ENCODE results near the gene PSMA7.

PSMA7 gene

GRCh38 chr20:62129731-62130531 is 13.3 kb downstream of the PSMA7 start:
- Mint-ChIP-seq H3K4me3 (no peak overlapping the region), H3K27me3 (no peaks in the 10 kb centered on the region), H3K36me3 (ENCODE audit: low read depth) (peaks cover 100% of the 10 kb centered on the region), H3K4me1 (ENCODE audit: low read depth) (peaks cover 53% of the 10 kb centered on the region), H3K27ac (peak overlapping the region; percentile 41), H3K9me3 (no peaks in the 10 kb centered on the region)
- no peak for DNase-seq

GRCh38 chr20:62128502-62128901 is 14.7 kb downstream of the PSMA7 start:
- H3K27me3 Mint-ChIP-seq = no peaks in the 10 kb centered on the region
- no peaks in the 10 kb centered on the region for H3K9me3 Mint-ChIP-seq
- H3K36me3 Mint-ChIP-seq (ENCODE audit: low read depth) = peaks cover 98% of the 10 kb centered on the region
- H3K27ac Mint-ChIP-seq = peak overlapping the region; percentile 34
- no peak for DNase-seq
- peaks cover 59% of the 10 kb centered on the region for H3K4me1 Mint-ChIP-seq (ENCODE audit: low read depth)
- H3K4me3 Mint-ChIP-seq = no peak overlapping the region

DNA sequence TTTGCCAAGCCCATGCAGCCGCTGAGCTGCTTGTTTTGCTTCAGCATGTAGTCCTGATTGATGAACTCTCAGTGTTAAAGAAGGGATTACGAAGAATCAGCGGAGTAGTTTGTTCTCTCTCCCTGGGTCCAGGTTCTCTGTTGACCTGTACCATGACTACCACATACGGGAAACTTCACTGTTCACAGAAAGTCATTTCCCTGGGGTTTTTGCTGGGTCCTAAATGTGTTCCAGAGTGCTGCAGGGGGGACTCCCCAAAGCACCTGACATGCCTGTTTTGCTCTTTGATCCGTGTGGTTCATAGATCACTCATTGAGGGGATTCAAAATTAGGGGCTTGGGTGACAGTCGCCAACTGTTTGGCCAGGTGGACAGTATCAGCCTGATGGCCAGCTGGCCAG is 15.4 kb downstream of the PSMA7 start:
- Mint-ChIP-seq H3K27ac (peak overlapping the region; percentile 68), H3K36me3 (ENCODE audit: low read depth) (peaks cover 95% of the 10 kb centered on the region), H3K4me1 (ENCODE audit: low read depth) (peaks cover 55% of the 10 kb centered on the region)

GRCh38 chr20:62126141-62126540 is 17.1 kb downstream of the PSMA7 start:
- peaks cover 80% of the 10 kb centered on the region for H3K36me3 Mint-ChIP-seq (ENCODE audit: low read depth)

More for the DNA sequence above, 15.4 kb downstream of the PSMA7 start:
- H3K27me3 Mint-ChIP-seq = no peaks in the 10 kb centered on the region
- H3K9me3 Mint-ChIP-seq = no peaks in the 10 kb centered on the region
- H3K4me3 Mint-ChIP-seq = no peak overlapping the region
- DNase-seq = no peak

DNA sequence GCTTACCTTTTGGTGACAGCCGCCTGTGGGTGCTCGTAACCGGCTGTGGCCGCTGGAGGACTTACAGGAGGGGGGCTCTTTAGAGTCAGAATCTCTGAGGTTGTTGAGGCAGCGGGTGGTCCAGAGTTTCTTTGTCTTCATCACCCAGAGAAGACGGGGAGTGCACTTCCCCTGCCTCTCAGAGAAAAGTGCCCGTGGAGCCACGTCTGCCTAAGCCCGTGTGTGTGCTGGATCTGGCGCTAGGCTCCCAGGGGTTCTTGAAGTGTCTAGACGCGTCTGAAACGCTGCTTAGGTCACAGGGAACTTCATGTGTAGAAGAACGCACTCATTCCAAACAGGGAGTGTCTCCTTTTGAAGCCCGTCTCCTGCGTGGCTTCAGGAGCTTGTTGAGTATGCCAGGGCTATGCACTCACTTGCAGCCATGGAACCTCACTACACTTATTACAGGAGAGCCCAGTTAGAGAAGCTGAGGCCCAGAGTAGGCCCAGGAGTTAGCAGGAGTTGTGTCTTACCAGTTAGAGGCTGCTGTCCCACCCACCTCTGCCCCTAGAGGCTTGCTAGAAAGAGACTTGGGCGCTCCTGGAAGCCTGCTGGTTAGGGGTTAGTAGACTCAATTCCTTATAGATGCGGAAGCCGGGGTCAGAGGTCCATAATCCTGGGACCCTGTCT is 19.6 kb downstream of the PSMA7 start:
- Mint-ChIP-seq H3K4me1 (ENCODE audit: low read depth) (peaks cover 56% of the 10 kb centered on the region), H3K36me3 (ENCODE audit: low read depth) (peaks cover 54% of the 10 kb centered on the region), H3K27me3 (no peaks in the 10 kb centered on the region), H3K4me3 (peak overlapping the region; percentile 84), H3K27ac (peak overlapping the region; percentile 75), H3K9me3 (no peaks in the 10 kb centered on the region)
- DNase-seq = no peak

More at GRCh38 chr20:62126141-62126540, 17.1 kb downstream of the PSMA7 start:
- Mint-ChIP-seq H3K4me3 (no peak overlapping the region), H3K27ac (no peak overlapping the region), H3K4me1 (ENCODE audit: low read depth) (peaks cover 46% of the 10 kb centered on the region), H3K27me3 (no peaks in the 10 kb centered on the region), H3K9me3 (no peaks in the 10 kb centered on the region)
- DNase-seq = no peak

DNA sequence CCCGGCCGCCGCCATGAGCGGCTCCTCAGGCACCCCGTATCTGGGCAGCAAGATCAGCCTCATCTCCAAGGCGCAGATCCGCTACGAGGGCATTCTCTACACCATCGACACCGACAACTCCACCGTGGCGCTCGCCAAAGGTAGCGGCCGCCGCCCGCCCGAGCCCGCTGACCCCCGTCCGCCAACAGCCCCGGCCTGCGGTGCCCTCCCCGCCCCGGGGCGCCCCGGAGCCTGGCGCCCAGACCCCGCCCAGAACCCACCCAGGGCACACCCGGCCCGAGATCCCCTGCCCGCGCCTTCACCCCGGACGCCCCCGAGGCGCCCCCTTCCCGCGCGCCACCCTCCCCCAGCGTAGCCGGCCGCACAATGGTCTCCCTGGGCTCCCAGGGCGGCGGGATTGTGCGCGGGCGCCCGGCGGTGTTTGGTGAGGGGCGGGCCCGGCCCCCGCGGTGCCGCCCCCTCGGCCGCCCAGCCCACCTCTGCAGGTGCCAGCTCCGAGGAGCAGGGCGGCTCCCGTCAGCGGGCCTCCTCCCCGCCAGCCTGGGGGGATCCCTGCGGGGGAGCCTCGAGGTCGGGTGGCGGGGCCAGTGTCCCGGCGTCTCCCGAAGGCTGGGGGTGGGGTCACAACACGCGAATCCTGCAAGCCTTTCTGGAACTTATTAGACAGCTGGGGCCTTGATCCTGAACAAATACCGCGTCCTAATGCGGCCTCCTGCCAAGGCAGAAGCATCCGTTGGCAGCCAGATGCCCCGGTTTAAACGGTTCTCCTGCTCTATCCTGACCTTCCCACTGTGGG is 20.3 kb downstream of the PSMA7 start:
- Mint-ChIP-seq H3K36me3 (ENCODE audit: low read depth) (peaks cover 47% of the 10 kb centered on the region), H3K27ac (peak overlapping the region; percentile 75), H3K4me3 (peak overlapping the region; percentile 84), H3K27me3 (no peaks in the 10 kb centered on the region), H3K4me1 (ENCODE audit: low read depth) (peaks cover 54% of the 10 kb centered on the region), H3K9me3 (no peaks in the 10 kb centered on the region)
- DNase-seq = peak; percentile 65

- Mint-ChIP-seq H3K27ac (peak within 1 kb of the TSS; percentile 95), H3K27me3 (no peaks in the 10 kb centered on the region), H3K4me3 (peak within 1 kb of the TSS; percentile 84), H3K4me1 (ENCODE audit: low read depth) (peaks cover 58% of the 10 kb centered on the region), H3K9me3 (no peaks in the 10 kb centered on the region), H3K36me3 (ENCODE audit: low read depth) (peaks cover 42% of the 10 kb centered on the region)
- peak; percentile 99 for DNase-seq
Observed at GRCh38 chr20:62121776-62122653, 21.2 kb downstream of the PSMA7 start, which contains the start of gene LSM14B. LSM14B (plus strand) TSS chr20:62122475; CDS start chr20:62122667, 192 bp downstream.

- H3K9me3 Mint-ChIP-seq = no peaks in the 10 kb centered on the region
- H3K27ac Mint-ChIP-seq = peak overlapping the region; percentile 95
- H3K4me3 Mint-ChIP-seq = peak overlapping the region; percentile 82
- no peaks in the 10 kb centered on the region for H3K27me3 Mint-ChIP-seq
- DNase-seq = no peak
- H3K4me1 Mint-ChIP-seq (ENCODE audit: low read depth) = peaks cover 57% of the 10 kb centered on the region
- H3K36me3 Mint-ChIP-seq (ENCODE audit: low read depth) = peaks cover 33% of the 10 kb centered on the region
Observed at GRCh38 chr20:62120990-62121775, 22.0 kb downstream of the PSMA7 start.

DNA sequence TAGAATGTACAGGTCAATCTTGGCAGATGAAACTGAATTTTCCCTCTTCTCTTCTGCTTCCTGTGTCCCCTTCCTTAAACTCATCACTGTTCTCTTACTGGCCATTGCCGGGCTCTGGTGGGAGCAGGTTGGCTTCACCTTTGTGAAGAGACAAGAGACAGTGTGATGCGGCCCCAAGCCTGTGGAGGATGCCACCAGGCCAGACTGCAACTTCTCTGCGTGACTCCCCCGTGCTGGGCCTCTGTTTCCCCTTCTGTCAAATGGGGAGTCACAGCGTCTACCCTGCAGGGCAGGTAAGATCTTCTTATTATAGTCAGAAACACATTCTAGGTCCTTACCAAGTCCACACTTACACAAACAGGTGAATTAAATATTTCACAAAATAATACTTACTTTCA is 22.8 kb downstream of the PSMA7 start:
- H3K4me3 Mint-ChIP-seq = peak overlapping the region; percentile 82
- H3K27ac Mint-ChIP-seq = peak overlapping the region; percentile 52
- H3K9me3 Mint-ChIP-seq = peaks cover 3% of the 10 kb centered on the region
- peaks cover 56% of the 10 kb centered on the region for H3K4me1 Mint-ChIP-seq (ENCODE audit: low read depth)
- no peak for DNase-seq
- peaks cover 25% of the 10 kb centered on the region for H3K36me3 Mint-ChIP-seq (ENCODE audit: low read depth)
- H3K27me3 Mint-ChIP-seq = no peaks in the 10 kb centered on the region

GRCh38 chr20:62119591-62120364 is 23.4 kb downstream of the PSMA7 start:
- H3K27ac Mint-ChIP-seq = no peak overlapping the region
- peaks cover 7% of the 10 kb centered on the region for H3K9me3 Mint-ChIP-seq
- peaks cover 50% of the 10 kb centered on the region for H3K4me1 Mint-ChIP-seq (ENCODE audit: low read depth)
- H3K36me3 Mint-ChIP-seq (ENCODE audit: low read depth) = peaks cover 23% of the 10 kb centered on the region
- no peak overlapping the region for H3K4me3 Mint-ChIP-seq
- no peak for DNase-seq
- H3K27me3 Mint-ChIP-seq = no peaks in the 10 kb centered on the region

DNA sequence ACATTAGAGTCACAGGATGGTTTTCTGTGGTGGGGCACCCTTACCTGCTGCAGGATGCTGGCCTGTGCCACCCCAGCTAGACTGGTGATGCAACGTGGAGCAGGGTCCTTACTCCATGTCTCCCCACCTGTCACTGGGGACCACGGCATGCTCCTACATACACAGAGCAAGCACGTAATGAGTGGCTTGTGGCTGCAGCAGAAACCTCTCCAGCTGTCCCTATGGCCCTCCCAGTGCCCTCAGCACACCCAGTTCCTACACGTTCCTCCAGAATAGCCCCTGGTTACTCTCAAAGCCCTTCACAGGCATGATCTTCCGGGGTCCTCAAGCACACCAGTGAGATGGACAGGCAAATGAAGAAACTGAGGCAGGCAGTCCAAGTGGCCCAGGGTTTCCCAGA is 24.1 kb downstream of the PSMA7 start:
- no peaks in the 10 kb centered on the region for H3K27me3 Mint-ChIP-seq
- H3K4me3 Mint-ChIP-seq = no peak overlapping the region
- peaks cover 17% of the 10 kb centered on the region for H3K36me3 Mint-ChIP-seq (ENCODE audit: low read depth)
- DNase-seq = no peak
- H3K27ac Mint-ChIP-seq = no peak overlapping the region
- peaks cover 7% of the 10 kb centered on the region for H3K9me3 Mint-ChIP-seq
- peaks cover 44% of the 10 kb centered on the region for H3K4me1 Mint-ChIP-seq (ENCODE audit: low read depth)

DNA sequence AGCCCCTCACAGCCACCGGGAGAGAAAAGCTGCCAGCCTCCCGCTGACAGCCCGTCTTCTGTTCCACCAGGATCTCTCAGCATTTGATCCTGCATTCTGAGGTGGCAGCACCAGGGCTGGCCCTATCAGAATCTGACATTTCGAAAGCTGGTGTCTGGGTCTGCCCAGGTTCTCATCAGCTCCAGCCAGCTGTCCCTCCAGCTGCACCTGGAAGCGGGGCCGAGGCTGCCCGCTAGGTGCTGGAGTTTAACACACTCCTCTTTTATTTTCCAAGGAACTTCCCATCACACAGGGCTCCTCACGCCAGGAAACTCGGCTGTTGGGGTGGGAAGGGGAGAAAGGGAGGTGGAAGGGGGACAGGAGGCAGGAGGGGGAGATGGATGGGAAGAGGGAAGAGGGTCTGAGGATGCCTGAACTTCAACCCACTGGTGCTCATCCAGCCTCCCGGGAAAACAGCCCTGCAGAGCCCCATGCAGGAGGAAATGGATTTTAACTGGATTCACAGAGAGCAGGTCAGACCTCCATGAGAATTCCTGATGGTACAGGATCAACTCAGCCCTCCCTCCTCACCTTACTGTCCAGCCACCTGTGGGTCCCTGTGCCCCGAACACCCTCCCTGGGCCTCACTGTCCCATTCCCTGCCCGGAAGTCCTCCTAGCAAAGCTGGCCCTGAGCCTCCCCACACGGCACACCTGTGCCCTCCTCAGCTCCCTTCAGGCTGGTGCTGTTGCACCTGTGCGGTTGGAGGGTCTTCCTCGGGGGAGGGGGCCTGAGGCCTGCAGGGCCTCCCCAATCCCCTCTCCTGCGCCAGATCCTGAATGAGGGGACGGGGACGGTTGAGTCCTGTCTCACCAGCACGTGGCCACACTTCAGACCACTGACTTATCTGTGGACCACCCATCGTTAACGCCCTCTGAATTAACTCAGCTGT is 24.8 kb downstream of the PSMA7 start:
- Mint-ChIP-seq H3K4me3 (no peak overlapping the region), H3K4me1 (ENCODE audit: low read depth) (peaks cover 36% of the 10 kb centered on the region), H3K27ac (peak overlapping the region; percentile 18), H3K27me3 (no peaks in the 10 kb centered on the region), H3K36me3 (ENCODE audit: low read depth) (peaks cover 12% of the 10 kb centered on the region), H3K9me3 (peaks cover 12% of the 10 kb centered on the region)
- no peak for DNase-seq
